OCI-LY1 (cell line): ENCODE data around the gene FOSB.

Experiments used
- H2AFZ ChIP-seq: fragments of 200-600 bp; sonication (generic), shearing (Covaris generic); 2 replicates; pipeline ENCODE4 v1.6.0; 2014; ENCODE audit warnings: antibody characterized with exemption, mild to moderate bottlenecking, low read length
- H3F3A ChIP-seq: fragments of 200-600 bp; sonication (generic), shearing (Covaris generic); 2 replicates; pipeline ENCODE4 v1.6.0; 2014; ENCODE audit warnings: mild to moderate bottlenecking, antibody characterized with exemption, low read length, moderate library complexity; ENCODE audit not compliant: insufficient read depth
- H3K27ac ChIP-seq: fragments of 200-600 bp; sonication (generic); 2 replicates; pipeline ENCODE4 v1.5.1; 2014; ENCODE audit warnings: low read length, mixed run types, mild to moderate bottlenecking, low read depth; ENCODE audit not compliant: poor library complexity, severe bottlenecking
- H3K27me3 ChIP-seq: fragments of 200-600 bp; sonication (generic); 2 replicates; pipeline ENCODE4 v1.6.0; 2014; ENCODE audit warnings: antibody characterized with exemption, mild to moderate bottlenecking, low read length, moderate library complexity; ENCODE audit not compliant: insufficient read depth
- H3K36me3 ChIP-seq: fragments of 200-600 bp; sonication (generic); 2 replicates; pipeline ENCODE4 v1.6.1; 2014; ENCODE audit warnings: mild to moderate bottlenecking, antibody characterized with exemption, low read length, moderate library complexity, mixed read lengths; ENCODE audit not compliant: insufficient read depth
- H3K4me1 ChIP-seq: fragments of 200-600 bp; sonication (generic); 2 replicates; pipeline ENCODE4 v1.5.1; 2014; ENCODE audit warnings: mild to moderate bottlenecking, low read length, moderate library complexity; ENCODE audit not compliant: insufficient read depth, severe bottlenecking
- H3K4me2 ChIP-seq: fragments of 200-600 bp; sonication (generic), shearing (Covaris generic); 2 replicates; pipeline ENCODE4 v1.6.1; 2014; ENCODE audit warnings: low read length
- H3K4me3 ChIP-seq: fragments of 200-600 bp; sonication (generic); 2 replicates; pipeline ENCODE4 v1.5.1; 2014; ENCODE audit warnings: low read length, low read depth, mild to moderate bottlenecking, mixed read lengths; ENCODE audit not compliant: poor library complexity, severe bottlenecking
- H3K79me2 ChIP-seq: fragments of 200-600 bp; shearing (Covaris generic); 2 replicates; pipeline ENCODE4 v1.6.1; 2016; ENCODE audit warnings: mixed run types, low read length, mixed read lengths; ENCODE audit not compliant: insufficient read depth
- H3K9ac ChIP-seq: fragments of 200-600 bp; sonication (generic), shearing (Covaris generic); 2 replicates; pipeline ENCODE4 v1.6.1; 2014; ENCODE audit warnings: mild to moderate bottlenecking, low read length, mixed read lengths
- H3K9me2 ChIP-seq: fragments of 200-600 bp; sonication (generic), shearing (Covaris generic); 2 replicates; pipeline ENCODE4 v1.6.1; 2014; ENCODE audit warnings: low read depth, mild to moderate bottlenecking, low read length, mixed read lengths
- H3K9me3 ChIP-seq: fragments of 200-600 bp; shearing (Covaris generic); 2 replicates; pipeline ENCODE4 v1.6.1; 2014; ENCODE audit warnings: low read length, mixed read lengths
- H4K20me1 ChIP-seq: fragments of 200-600 bp; sonication (generic), shearing (Covaris generic); 2 replicates; pipeline ENCODE4 v1.6.0; 2016; ENCODE audit warnings: mild to moderate bottlenecking, low read length; ENCODE audit not compliant: insufficient read depth
- CTCF ChIP-seq: fragments of 200-600 bp; sonication (generic), shearing (Covaris generic); IDR thresholded peaks from 2 replicates; pipeline ENCODE4 v1.5.1; 2017; ENCODE audit warnings: mild to moderate bottlenecking, antibody characterized with exemption, low read length, moderate library complexity, mixed read lengths
- EZH2 ChIP-seq: fragments of 200-600 bp; sonication (generic), shearing (Covaris generic); IDR thresholded peaks from 2 replicates; pipeline ENCODE4 v1.8.0; 2017; ENCODE audit warnings: borderline replicate concordance, mixed run types, mild to moderate bottlenecking, antibody characterized with exemption, low read length, moderate library complexity, mixed read lengths

The FOSB gene

DNA sequence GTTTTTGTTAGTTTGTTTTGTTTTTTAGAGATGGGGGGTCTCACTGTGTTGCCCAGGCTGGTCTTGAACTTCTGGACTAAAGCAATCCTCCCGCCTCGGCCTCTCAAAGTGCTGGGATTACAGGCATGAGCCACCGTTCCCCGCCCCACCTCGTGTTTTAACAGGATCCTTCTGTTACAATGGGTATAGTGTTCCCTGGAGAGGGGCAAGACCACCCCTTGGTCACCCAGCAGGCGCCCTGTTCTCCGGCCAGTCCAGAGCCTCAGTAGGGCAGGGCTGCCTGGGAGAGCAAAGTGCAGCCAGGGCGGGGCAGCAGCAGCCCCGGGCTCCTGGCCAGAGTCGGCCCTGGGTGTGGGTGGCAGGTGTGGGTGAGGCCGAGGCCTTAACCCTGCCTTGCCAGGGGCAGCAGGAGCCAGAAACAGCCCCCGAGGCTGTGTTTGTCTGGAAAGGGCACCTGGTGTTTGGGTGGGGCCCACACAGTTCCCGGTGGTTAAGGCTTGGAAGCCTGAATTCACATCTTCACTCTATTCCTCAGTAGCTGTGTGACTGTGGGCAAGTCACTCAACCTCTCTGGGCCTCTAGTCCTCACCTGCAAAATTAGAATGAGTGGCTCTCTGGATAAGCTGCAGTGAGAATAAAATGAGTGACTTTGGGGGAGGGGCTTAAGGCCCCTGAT lies 46.7 kb downstream of the FOSB start:
- Histone ChIP-seq H3K27ac (peak overlapping the region; percentile 88), H3K36me3 (peaks cover 13% of the 10 kb centered on the region; the same call in 1 of the 2 replicates), H3K4me2 (peak overlapping the region; percentile 25; the same call in 1 of the 2 replicates), H3K9me2 (no peaks in the 10 kb centered on the region), H3K9me3 (no peaks in the 10 kb centered on the region), H3K4me1 (peaks cover 54% of the 10 kb centered on the region), H3K27me3 (no peaks in the 10 kb centered on the region), H2AFZ (no peak overlapping the region), H3K4me3 (no peak overlapping the region), H3K9ac (no peak overlapping the region; the same call in 1 of the 2 replicates), H4K20me1 (no peaks in the 10 kb centered on the region), H3K79me2 (0 out of 2 replicates have a peak, but pooled peaks cover 1% of the 10 kb centered on the region), H3F3A (no peaks in the 10 kb centered on the region)
- TF ChIP-seq CTCF, result no peak
- TF ChIP-seq EZH2, result no peak

GRCh38 chr19:45515081-45515624 lies 47.4 kb downstream of the FOSB start:
- Histone ChIP-seq H3K27me3 (no peaks in the 10 kb centered on the region), H3F3A (no peaks in the 10 kb centered on the region), H3K4me2 (peak overlapping the region; percentile 25), H4K20me1 (no peaks in the 10 kb centered on the region), H3K27ac (peak overlapping the region; percentile 88), H3K36me3 (peaks cover 13% of the 10 kb centered on the region; the same call in 1 of the 2 replicates), H3K4me3 (no peak overlapping the region), H2AFZ (no peak overlapping the region), H3K79me2 (no peaks in the 10 kb centered on the region), H3K9me3 (no peaks in the 10 kb centered on the region), H3K9me2 (no peaks in the 10 kb centered on the region), H3K4me1 (peaks cover 48% of the 10 kb centered on the region), H3K9ac (no peak overlapping the region; the same call in 1 of the 2 replicates)
- TF ChIP-seq CTCF (no peak), EZH2 (no peak)

DNA sequence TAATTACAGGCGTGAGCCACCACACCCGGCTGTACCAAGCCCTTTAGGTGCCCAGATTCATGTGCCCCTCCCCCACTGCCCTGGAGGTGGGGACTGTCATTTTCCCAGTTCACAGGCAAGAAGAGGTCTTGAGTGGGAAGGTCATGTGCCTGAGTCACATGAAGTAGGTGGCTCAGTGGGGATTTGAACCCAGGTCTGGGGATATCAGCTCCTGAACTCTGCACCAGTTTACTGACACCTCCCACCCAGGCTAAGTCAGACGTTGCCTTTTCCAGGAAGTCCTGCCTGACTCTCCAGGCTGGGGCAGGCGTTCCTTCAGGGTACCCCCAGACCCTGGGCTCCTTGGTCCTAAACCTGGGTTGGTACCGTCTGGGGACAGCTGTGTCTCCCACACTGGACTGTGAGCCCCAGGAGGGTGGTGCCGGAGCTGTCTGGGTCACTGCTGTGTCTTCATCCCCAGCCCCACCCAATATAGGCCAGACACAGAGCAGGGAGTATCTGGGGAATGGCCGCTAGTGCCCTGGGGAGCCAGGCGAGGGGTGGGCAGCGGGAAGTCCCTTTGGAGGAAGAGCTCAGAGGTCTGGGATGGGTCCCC lies 48.1 kb downstream of the FOSB start:
- H4K20me1 ChIP-seq, result no peaks in the 10 kb centered on the region

More for the DNA sequence above, 48.1 kb downstream of the FOSB start:
- no peak overlapping the region; the same call in 1 of the 2 replicates for H3K9ac ChIP-seq
- H3K79me2 ChIP-seq, result no peaks in the 10 kb centered on the region
- peak overlapping the region; percentile 88 for H3K27ac ChIP-seq
- H3K27me3 ChIP-seq, result no peaks in the 10 kb centered on the region
- H2AFZ ChIP-seq, result no peak overlapping the region
- H3K36me3 ChIP-seq, result peaks cover 15% of the 10 kb centered on the region; the same call in 1 of the 2 replicates
- H3K9me3 ChIP-seq, result no peaks in the 10 kb centered on the region
- H3K4me2 ChIP-seq, result no peak overlapping the region; the same call in 1 of the 2 replicates
- H3F3A ChIP-seq, result no peaks in the 10 kb centered on the region
- no peak overlapping the region for H3K4me3 ChIP-seq
- peaks cover 47% of the 10 kb centered on the region for H3K4me1 ChIP-seq
- TF ChIP-seq EZH2 (no peak), CTCF (no peak)
- no peaks in the 10 kb centered on the region for H3K9me2 ChIP-seq
